Parathyroid adenoma (tissue), 2 donors: ENCODE measurements around the gene ANKRD28.

Experiments used
- H2AFZ ChIP-seq: fragments of 300-600 bp; sonication (generic); one replicate; pipeline ENCODE4 v1.7.0; 2017; ENCODE audit warnings: antibody characterized with exemption, mild to moderate bottlenecking
- H3K27ac ChIP-seq: fragments of 300-600 bp; sonication (generic); one replicate; pipeline ENCODE4 v1.7.0; 2017
- H3K27me3 ChIP-seq: fragments of 300-600 bp; sonication (generic); one replicate; pipeline ENCODE4 v1.7.0; 2017; ENCODE audit warnings: low read length; ENCODE audit not compliant: control insufficient read depth, insufficient read depth
- H3K36me3 ChIP-seq: fragments of 300-600 bp; sonication (generic); one replicate; pipeline ENCODE4 v1.7.0; 2017; ENCODE audit warnings: low read length; ENCODE audit not compliant: control insufficient read depth, insufficient read depth
- H3K4me1 ChIP-seq: fragments of 300-600 bp; sonication (generic); one replicate; pipeline ENCODE4 v1.7.0; 2017; ENCODE audit warnings: control low read depth
- H3K4me2 ChIP-seq: fragments of 300-600 bp; sonication (generic); one replicate; pipeline ENCODE4 v1.7.0; 2017; ENCODE audit warnings: low read length
- H3K4me3 ChIP-seq: fragments of 300-600 bp; sonication (generic); one replicate; pipeline ENCODE4 v1.7.0; 2017; ENCODE audit warnings: low read depth, low read length
- H3K79me2 ChIP-seq: fragments of 300-600 bp; sonication (generic); one replicate; pipeline ENCODE4 v1.7.0; 2017; ENCODE audit warnings: control low read depth
- H3K9ac ChIP-seq: fragments of 300-600 bp; sonication (generic); one replicate; pipeline ENCODE4 v1.7.0; 2017; ENCODE audit warnings: mild to moderate bottlenecking
- H3K9me3 ChIP-seq: fragments of 300-600 bp; sonication (generic); one replicate; pipeline ENCODE4 v1.7.0; 2017; ENCODE audit warnings: low read length; ENCODE audit not compliant: control insufficient read depth
- TF ChIP-seq, protein P1 (sequence below): fragments of 300-600 bp; sonication (generic); IDR thresholded peaks from one replicate; pipeline ENCODE4 v1.7.0; 2017; ENCODE audit warnings: antibody characterized with exemption, mild to moderate bottlenecking
- donor health status: primary hyperparathyroidism.

ANKRD28 gene

GRCh38 chr3:15723624-15723884 is 74.2 kb downstream of the ANKRD28 start:
- no peak overlapping the region for H3K4me3 ChIP-seq
- no peaks in the 10 kb centered on the region for H3K27me3 ChIP-seq
- H3K27ac ChIP-seq = no peak overlapping the region
- no peaks in the 10 kb centered on the region for H3K79me2 ChIP-seq
- H3K4me2 ChIP-seq = no peak overlapping the region
- no peak overlapping the region for H2AFZ ChIP-seq
- H3K9me3 ChIP-seq = no peaks in the 10 kb centered on the region
- H3K9ac ChIP-seq = no peak overlapping the region
- TF ChIP-seq, protein P1, sequence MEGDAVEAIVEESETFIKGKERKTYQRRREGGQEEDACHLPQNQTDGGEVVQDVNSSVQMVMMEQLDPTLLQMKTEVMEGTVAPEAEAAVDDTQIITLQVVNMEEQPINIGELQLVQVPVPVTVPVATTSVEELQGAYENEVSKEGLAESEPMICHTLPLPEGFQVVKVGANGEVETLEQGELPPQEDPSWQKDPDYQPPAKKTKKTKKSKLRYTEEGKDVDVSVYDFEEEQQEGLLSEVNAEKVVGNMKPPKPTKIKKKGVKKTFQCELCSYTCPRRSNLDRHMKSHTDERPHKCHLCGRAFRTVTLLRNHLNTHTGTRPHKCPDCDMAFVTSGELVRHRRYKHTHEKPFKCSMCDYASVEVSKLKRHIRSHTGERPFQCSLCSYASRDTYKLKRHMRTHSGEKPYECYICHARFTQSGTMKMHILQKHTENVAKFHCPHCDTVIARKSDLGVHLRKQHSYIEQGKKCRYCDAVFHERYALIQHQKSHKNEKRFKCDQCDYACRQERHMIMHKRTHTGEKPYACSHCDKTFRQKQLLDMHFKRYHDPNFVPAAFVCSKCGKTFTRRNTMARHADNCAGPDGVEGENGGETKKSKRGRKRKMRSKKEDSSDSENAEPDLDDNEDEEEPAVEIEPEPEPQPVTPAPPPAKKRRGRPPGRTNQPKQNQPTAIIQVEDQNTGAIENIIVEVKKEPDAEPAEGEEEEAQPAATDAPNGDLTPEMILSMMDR = no peak
- H3K4me1 ChIP-seq = peaks cover 7% of the 10 kb centered on the region
- H3K36me3 ChIP-seq = no peaks in the 10 kb centered on the region

GRCh38 chr3:15722877-15723623 is 74.7 kb downstream of the ANKRD28 start:
- Histone ChIP-seq H3K4me2 (no peak overlapping the region), H3K9ac (no peak overlapping the region), H3K27ac (no peak overlapping the region), H3K27me3 (no peaks in the 10 kb centered on the region), H3K4me1 (peaks cover 7% of the 10 kb centered on the region), H3K79me2 (no peaks in the 10 kb centered on the region), H3K36me3 (no peaks in the 10 kb centered on the region), H2AFZ (no peak overlapping the region), H3K9me3 (no peaks in the 10 kb centered on the region), H3K4me3 (no peak overlapping the region)
- TF ChIP-seq, protein P1 = no peak

- no peak overlapping the region for H2AFZ ChIP-seq
- no peaks in the 10 kb centered on the region for H3K9me3 ChIP-seq
- no peaks in the 10 kb centered on the region for H3K36me3 ChIP-seq
- H3K9ac ChIP-seq = no peak overlapping the region
- no peak overlapping the region for H3K27ac ChIP-seq
- no peaks in the 10 kb centered on the region for H3K79me2 ChIP-seq
- H3K4me3 ChIP-seq = no peak overlapping the region
- no peaks in the 10 kb centered on the region for H3K4me1 ChIP-seq
- H3K4me2 ChIP-seq = no peak overlapping the region
- TF ChIP-seq, protein P1 = no peak
- no peaks in the 10 kb centered on the region for H3K27me3 ChIP-seq
Observed at GRCh38 chr3:15716178-15716577, 81.6 kb downstream of the ANKRD28 start.

DNA sequence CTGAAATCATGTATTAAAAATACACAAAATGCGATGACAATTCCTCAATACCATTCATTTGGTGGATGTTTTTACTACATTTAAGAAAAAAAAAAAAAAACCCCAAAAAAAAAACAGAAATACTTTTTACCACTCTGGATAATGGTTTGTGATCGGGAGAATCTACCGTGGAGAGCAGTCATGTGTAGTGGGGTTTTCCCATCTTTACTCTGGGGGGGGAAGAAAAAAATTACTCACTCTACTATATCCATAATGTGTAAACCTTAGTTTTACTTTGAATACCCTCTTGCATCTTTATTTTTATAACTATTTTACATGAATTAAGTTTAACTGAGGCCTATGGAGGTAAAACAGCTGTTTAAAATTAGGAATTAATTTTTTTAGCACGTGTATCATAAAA is 83.3 kb downstream of the ANKRD28 start:
- Histone ChIP-seq H3K4me3 (no peak overlapping the region), H3K36me3 (no peaks in the 10 kb centered on the region), H3K27me3 (no peaks in the 10 kb centered on the region), H3K27ac (no peak overlapping the region), H3K79me2 (no peaks in the 10 kb centered on the region), H3K4me2 (no peak overlapping the region), H2AFZ (no peak overlapping the region), H3K9ac (no peak overlapping the region), H3K4me1 (no peaks in the 10 kb centered on the region), H3K9me3 (no peaks in the 10 kb centered on the region)
- TF ChIP-seq, protein P1 = no peak

DNA sequence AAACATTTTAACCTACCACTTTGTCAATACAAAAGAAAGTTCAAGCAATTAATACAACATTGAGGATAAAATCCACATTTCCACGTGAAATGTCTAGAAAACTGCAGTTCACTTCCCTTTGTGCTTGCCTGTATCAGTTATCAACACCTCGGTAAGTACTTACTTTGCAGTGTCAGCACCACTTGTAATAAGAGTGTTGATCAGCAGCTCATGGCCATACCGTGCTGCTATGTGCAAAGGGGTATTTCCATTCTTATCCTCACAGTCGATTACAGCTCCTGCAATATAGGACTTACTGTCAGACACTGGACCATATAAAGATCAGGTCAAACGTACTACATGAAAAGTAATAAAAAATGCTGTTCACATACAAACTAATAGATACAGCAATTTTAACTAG is 84.4 kb downstream of the ANKRD28 start:
- Histone ChIP-seq H3K27me3 (no peaks in the 10 kb centered on the region), H3K27ac (no peak overlapping the region)

More for the DNA sequence above, 84.4 kb downstream of the ANKRD28 start:
- H3K79me2 ChIP-seq = no peaks in the 10 kb centered on the region
- no peak overlapping the region for H2AFZ ChIP-seq
- no peaks in the 10 kb centered on the region for H3K4me1 ChIP-seq
- H3K36me3 ChIP-seq = no peaks in the 10 kb centered on the region
- H3K4me3 ChIP-seq = no peak overlapping the region
- no peak overlapping the region for H3K9ac ChIP-seq
- H3K4me2 ChIP-seq = no peak overlapping the region
- no peaks in the 10 kb centered on the region for H3K9me3 ChIP-seq
- TF ChIP-seq, protein P1 = no peak
